ENCODE measurements around the gene KDM2B. TPM values are rescaled to one million over a fixed set of nuclear protein-coding genes. Genes with fewer than 3 reads are reported as not detected.
"Not testable (repeated sequence)": the region's sequence is repeated elsewhere in the genome, so short reads cannot be mapped to it uniquely, and the experiment has no call there.

KDM2B gene
- total RNA-seq, 1 donor from 2014 or later = 79.2 TPM

GRCh38 chr12:121390856-121391255, 190.0 kb downstream of the KDM2B start:
- Mint-ChIP-seq H3K4me1 (ENCODE audit: low read depth) (no peaks in the 10 kb centered on the region), H3K4me3 (ENCODE audit: low read depth) (no peak overlapping the region), H3K9me3 (ENCODE audit: low read depth) (no peaks in the 10 kb centered on the region), H3K36me3 (ENCODE audit: insufficient read depth) (no peaks in the 10 kb centered on the region), H3K27me3 (no peaks in the 10 kb centered on the region), H3K27ac (no peak overlapping the region)
- no peak for DNase-seq (ENCODE audit: low spot score, unreplicated experiment)
- TF ChIP-seq, protein P1, sequence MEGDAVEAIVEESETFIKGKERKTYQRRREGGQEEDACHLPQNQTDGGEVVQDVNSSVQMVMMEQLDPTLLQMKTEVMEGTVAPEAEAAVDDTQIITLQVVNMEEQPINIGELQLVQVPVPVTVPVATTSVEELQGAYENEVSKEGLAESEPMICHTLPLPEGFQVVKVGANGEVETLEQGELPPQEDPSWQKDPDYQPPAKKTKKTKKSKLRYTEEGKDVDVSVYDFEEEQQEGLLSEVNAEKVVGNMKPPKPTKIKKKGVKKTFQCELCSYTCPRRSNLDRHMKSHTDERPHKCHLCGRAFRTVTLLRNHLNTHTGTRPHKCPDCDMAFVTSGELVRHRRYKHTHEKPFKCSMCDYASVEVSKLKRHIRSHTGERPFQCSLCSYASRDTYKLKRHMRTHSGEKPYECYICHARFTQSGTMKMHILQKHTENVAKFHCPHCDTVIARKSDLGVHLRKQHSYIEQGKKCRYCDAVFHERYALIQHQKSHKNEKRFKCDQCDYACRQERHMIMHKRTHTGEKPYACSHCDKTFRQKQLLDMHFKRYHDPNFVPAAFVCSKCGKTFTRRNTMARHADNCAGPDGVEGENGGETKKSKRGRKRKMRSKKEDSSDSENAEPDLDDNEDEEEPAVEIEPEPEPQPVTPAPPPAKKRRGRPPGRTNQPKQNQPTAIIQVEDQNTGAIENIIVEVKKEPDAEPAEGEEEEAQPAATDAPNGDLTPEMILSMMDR (IDR thresholded peaks at IDR 0.05; ENCODE audit: unreplicated experiment) = no peak

DNA sequence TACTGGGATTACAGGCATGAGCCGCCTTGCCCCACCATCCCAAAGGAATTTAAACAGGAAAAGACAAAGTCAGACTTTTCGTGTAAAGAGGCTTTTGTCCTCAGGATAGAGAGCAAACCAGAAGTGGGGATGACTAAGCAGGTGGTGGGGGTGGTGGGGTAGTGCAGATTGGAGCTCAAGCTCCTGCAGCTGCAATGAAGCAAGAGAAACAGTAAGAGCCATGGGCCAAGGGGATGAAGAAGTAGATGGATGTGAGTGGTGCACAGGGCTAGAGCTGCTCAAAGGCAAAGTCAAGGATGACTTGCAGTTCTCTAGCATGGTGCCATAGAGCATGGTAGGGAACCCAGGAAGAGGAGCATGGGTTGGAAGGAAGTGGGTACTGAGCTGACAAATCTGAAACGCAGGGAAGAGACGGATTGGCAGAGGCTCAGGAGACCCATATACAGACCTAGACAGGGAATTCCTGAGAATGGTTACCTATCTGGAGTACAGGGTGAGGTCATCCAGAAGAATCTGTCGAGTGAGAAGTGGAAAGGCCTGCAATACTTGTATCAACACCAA, 192.3 kb downstream of the KDM2B start:
- H3K4me1 Mint-ChIP-seq (ENCODE audit: low read depth) = peaks cover 2% of the 10 kb centered on the region
- TF ChIP-seq, protein P1 (IDR thresholded peaks at IDR 0.05; ENCODE audit: unreplicated experiment) = no peak

DNA sequence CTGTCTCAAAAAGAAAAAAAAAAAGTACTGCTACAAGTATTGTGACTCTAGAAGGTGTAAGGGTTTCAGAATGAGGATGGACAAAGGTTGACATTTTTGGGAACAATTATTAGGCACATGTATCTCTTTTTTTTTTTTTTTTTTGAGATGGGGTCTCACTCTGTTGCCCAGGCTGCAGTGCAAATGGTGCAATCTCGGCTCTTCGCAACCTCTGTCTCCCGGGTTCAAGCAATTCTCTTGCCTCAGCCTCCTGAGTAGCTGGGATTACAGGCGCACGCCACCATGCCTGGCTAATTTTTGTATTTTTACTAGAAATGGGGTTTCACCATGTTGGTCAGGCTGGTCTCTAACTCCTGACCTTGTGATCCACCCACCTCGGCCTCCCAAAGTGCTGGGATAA, 195.9 kb downstream of the KDM2B start:
- not testable (repeated sequence) for H3K4me3 Mint-ChIP-seq (ENCODE audit: low read depth); DNase-seq (ENCODE audit: low spot score, unreplicated experiment); H3K9me3 Mint-ChIP-seq (ENCODE audit: low read depth)

More for the DNA sequence above, 192.3 kb downstream of the KDM2B start:
- Mint-ChIP-seq H3K36me3 (ENCODE audit: insufficient read depth) (no peaks in the 10 kb centered on the region), H3K4me3 (ENCODE audit: low read depth) (no peak overlapping the region), H3K27ac (no peak overlapping the region), H3K9me3 (ENCODE audit: low read depth) (no peaks in the 10 kb centered on the region), H3K27me3 (no peaks in the 10 kb centered on the region)
- DNase-seq (ENCODE audit: low spot score, unreplicated experiment) = no peak

DNA sequence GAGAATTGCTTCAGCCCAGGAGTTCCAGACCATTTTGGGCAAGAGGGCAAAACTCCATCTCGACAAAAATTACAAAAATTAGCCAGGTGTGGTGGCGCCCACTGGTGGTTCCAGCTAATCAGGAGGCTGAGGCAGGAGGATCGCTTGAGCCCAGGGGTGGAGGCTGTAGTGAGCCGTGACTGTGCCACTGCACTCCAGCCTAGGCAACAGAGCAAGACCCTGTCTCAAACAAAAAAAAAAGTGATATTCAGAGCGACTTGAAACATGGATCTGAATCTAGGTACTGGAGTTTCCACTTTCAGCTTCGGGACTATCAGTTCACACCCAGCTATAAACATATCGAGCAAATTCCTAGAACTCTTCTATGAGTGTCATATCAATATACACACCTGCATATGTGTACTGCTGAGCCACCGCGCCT, 197.2 kb downstream of the KDM2B start:
- Mint-ChIP-seq H3K4me1 (ENCODE audit: low read depth) (peaks cover 4% of the 10 kb centered on the region), H3K27me3 (no peaks in the 10 kb centered on the region)
- TF ChIP-seq, protein P1 (IDR thresholded peaks at IDR 0.05; ENCODE audit: unreplicated experiment) = peak; percentile 12

More for the DNA sequence above, 195.9 kb downstream of the KDM2B start:
- H3K27me3 Mint-ChIP-seq; H3K36me3 Mint-ChIP-seq (ENCODE audit: insufficient read depth); H3K27ac Mint-ChIP-seq; H3K4me1 Mint-ChIP-seq (ENCODE audit: low read depth): not testable (repeated sequence)

DNA sequence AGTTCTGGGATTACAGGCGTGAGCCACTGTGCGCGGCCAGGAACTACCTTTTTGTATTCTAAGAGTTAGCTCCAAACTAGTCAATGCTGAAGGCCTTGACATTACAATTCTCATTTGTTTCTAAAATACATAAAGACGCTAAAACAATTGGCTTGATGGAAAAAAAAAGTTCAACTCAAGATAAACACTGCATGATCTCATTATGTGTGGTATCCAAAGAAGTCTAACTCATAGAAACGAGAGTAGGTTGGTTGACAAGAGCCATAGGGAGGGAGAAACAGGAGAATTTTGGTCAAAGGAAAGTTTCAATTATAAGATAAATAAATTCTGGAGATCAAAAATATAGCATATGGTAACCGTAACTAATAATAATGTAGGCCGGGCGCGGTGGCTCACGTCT, 200.9 kb downstream of the KDM2B start:
- DNase-seq (ENCODE audit: low spot score, unreplicated experiment) = no peak
- TF ChIP-seq, protein P1 (IDR thresholded peaks at IDR 0.05; ENCODE audit: unreplicated experiment) = no peak
- Mint-ChIP-seq H3K4me1 (ENCODE audit: low read depth) (peaks cover 10% of the 10 kb centered on the region), H3K27me3 (no peaks in the 10 kb centered on the region), H3K4me3 (ENCODE audit: low read depth) (no peak overlapping the region), H3K36me3 (ENCODE audit: insufficient read depth) (peaks cover 2% of the 10 kb centered on the region), H3K27ac (no peak overlapping the region), H3K9me3 (ENCODE audit: low read depth) (peaks cover 6% of the 10 kb centered on the region)

More for the DNA sequence above, 197.2 kb downstream of the KDM2B start:
- Mint-ChIP-seq H3K4me3 (ENCODE audit: low read depth) (no peak overlapping the region), H3K27ac (no peak overlapping the region), H3K9me3 (ENCODE audit: low read depth) (no peaks in the 10 kb centered on the region), H3K36me3 (ENCODE audit: insufficient read depth) (no peaks in the 10 kb centered on the region)
- DNase-seq (ENCODE audit: low spot score, unreplicated experiment) = no peak

Small RNA genes within 50 kb of the gene (microRNA-seq; reads per million reads assigned to microRNA genes)
- not detected for gene MIR7107 (ENCODE audit: borderline number of aligned reads, unreplicated experiment)

Other genes starting within 250 kb of the KDM2B start
- gene ANAPC5, start 228.6 kb downstream of the KDM2B start, total RNA-seq = 93.2 and 94.3 TPM in 2 replicates
- gene RNF34, start 180.9 kb downstream of the KDM2B start, total RNA-seq = 65.5 and 65.7 TPM in 2 replicates
- 18.9 and 19.3 TPM in 2 replicates for gene ORAI1, start 45.5 kb upstream of the KDM2B start, total RNA-seq
- gene MORN3, start 88.6 kb upstream of the KDM2B start, total RNA-seq = 1.1 and 1.5 TPM in 2 replicates
- gene TMEM120B, start 131.7 kb upstream of the KDM2B start, total RNA-seq = 16.1 and 17.2 TPM in 2 replicates
- 36.0 and 37.5 TPM in 2 replicates for gene RHOF, start 212.7 kb upstream of the KDM2B start, total RNA-seq
- gene SETD1B, start 223.0 kb upstream of the KDM2B start, total RNA-seq = 27.2 and 28.6 TPM in 2 replicates

Measured in progenitor cell of endocrine pancreas (in vitro differentiated cells).